Activated CD4-positive, alpha-beta T cell treated with anti-CD3 and anti-CD28 coated beads for 48 hours (primary cell): ENCODE results near the gene USP48.
"Not testable (repeated sequence)": the region's sequence is repeated elsewhere in the genome, so short reads cannot be mapped to it uniquely, and the experiment has no call there.

Source experiments
- DNase-seq: peaks from one replicate; pipeline ENCODE4 v3.0.0-alpha.2; 2020

USP48 gene

GRCh38 chr1:21648352-21648730 is 134.6 kb downstream of the USP48 start:
- no peak for DNase-seq

DNA sequence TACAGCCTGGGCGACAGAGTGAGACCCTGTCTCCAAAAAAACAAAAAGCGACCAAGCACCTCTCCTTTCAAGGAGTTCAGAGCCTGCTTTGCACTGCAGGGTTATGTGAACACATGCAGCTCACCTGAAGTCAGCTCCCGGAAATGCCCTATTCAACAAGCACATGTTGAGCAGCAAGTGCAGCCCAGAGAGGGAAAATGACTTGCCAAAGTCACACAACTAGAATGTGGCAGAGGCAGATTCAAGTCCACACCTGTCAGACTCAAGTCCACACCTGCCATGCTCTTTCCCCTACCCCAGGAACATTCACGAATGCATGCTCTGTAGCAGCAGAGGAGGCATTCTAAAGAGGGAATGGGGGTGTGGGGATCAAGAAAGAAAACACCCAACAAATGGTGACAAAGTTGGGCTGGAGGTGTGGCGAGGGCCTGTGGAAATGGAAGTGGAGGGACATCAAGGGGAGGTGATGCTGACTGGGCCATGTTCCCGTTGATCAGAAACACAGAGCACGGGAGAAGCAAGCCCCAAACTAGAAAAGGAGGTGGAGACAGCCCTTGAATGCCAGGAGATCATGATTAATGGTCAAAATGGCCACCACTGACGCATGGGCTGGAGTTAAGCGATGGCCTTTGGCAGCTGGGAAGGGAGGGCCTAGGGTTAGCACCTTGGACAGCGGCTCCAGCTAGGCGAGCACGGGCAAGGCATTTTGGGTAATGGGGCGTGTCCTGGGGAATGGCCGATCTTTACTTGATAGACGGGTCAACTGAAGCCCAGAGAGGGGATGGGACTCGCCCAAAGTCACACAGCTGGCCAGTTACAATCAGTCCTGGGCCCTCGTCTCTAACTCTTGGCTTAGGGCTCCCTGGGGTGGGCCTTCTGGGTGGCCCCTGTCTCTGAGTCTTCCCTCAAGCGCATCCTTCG is 135.3 kb downstream of the USP48 start:
- peak; percentile 70 for DNase-seq

GRCh38 chr1:21645550-21645949 is 137.4 kb downstream of the USP48 start:
- no peak for DNase-seq

DNA sequence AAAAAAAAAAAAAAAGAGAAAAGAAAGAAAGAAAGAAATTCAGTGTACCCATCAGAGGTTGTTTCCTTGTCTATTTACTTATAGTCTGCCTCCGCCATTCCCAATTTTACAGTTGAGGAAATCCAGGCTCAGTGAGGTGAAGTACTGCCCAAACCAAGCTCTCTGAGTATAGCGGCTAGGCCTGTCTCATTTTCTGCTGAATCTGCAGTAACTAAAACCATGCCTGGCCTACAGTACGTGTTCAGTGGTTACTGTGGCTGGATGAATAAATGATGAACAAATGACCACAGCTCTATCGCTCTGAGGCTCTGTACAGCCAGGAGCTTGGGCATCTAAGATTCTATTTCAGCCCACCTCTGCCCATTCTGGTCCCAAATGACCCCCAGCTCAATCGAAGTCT is 138.0 kb downstream of the USP48 start:
- no peak for DNase-seq

DNA sequence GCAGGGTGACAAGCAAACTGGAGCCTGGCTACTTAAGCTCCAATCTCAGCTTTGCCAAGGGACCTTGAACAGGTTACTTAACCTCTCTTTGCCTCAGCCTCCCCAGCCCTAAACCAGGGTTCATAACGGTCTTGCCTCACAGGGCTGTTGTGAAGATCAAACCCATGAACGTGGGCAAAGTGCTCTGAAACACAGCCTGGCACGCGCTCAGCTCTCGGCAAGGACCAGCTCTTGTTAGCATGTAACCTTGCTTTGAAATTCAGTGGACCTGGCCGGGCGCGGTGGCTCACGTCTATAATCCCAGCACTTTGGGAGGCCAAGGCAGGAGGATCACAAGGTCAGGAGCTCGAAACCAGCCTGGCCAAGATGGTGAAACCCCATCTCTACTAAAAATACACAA is 138.6 kb downstream of the USP48 start:
- no peak for DNase-seq

GRCh38 chr1:21643624-21644023 is 139.3 kb downstream of the USP48 start:
- DNase-seq: no peak

DNA sequence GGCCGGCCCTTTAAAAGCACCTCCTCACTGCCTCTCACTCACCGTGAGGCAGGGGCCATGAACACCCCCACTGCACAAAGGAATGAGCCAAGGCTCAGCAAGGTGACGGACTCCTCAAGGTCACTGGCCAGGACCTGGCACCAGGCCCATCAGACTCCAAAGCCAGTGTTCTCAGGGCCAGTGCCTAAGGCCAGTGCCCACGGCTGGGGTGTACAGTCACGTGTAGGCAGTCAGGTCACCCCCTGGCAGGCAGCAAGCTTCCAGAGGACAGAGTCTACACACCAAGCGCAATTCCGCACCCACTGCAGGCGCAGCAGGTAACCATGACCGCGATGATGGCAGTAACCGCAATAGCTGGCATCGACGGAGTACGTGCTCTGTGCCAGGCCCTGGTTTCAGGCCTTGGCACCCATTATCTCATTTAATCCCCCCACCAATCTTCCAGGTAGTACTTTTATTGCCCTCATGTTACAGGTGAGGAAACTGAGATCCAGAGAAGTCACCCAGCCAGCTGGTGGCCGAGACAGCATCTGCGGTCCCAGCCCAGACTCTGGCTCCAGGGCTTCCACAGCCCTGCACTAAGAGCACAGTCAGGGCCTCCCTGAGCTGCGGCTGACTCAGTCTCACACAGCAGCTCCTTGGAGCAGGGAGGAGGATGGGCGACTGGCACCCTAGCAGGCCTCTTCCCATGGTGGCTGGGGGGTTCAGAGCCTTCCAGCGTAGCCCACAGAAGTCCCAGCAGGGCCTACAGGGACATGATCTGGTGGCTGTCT is 140.8 kb downstream of the USP48 start:
- DNase-seq: no peak

DNA sequence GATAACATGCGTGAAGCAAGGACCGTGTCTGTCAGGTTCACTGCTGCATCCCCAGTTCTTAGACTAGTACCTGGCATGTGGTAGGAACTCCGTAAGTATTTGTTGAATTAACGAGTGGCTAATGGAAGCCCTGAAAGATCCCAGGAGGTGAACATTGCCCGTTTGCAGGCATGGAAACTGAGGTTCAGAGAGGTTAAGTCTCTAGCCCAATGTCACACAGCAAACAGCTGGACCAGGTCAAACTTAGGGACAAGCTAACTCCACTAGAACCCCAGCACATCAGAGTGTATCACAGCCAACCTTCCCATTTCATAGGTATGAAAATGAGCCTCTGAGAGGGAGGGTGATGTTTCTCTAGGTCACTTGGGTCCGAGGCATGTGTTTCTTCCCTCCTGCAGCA is 141.4 kb downstream of the USP48 start:
- DNase-seq: no peak

DNA sequence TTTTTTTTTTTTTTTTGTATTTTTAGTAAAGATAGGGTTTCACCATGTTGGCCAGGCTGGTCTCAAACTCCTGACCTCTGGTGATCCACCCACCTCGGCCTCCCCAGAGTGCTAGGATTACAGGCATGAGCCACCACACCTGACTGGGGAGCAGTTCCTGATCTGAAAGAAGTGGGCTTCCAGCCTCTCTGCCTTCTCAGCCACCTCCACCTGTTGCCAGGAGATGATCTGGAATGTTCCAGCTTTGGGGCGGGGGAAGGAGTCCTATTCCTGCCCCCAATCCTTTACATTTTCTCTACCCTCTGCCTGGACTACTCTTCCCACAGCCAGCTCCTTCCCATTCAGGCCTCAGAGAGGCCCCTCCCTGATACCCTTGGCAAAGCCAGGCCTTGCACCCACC is 141.9 kb downstream of the USP48 start:
- no peak for DNase-seq

DNA sequence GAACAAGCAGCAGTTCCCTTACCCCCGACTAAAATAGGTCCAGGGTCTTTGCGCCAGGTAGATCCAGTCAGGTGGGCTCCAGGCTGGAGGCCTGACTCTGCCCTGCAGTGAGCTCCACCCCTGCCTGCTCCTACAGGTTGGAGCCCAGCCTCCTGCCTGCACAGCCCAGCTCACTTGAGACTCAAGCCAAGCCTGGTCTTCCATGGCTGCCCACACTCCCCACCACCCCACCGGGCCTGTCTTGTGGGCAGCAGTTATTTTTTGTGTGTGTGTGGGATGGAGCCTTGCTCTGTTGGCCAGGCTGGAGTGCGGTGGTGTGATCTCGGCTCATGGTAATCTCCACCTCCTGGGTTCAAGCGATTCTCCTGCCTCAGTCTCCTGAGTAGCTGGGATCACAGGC is 142.3 kb downstream of the USP48 start:
- DNase-seq: no peak

GRCh38 chr1:21639594-21640041 is 143.3 kb downstream of the USP48 start:
- no peak for DNase-seq

- DNase-seq: peak; percentile 28
Measured at GRCh38 chr1:21638531-21639341, 144.2 kb downstream of the USP48 start.

DNA sequence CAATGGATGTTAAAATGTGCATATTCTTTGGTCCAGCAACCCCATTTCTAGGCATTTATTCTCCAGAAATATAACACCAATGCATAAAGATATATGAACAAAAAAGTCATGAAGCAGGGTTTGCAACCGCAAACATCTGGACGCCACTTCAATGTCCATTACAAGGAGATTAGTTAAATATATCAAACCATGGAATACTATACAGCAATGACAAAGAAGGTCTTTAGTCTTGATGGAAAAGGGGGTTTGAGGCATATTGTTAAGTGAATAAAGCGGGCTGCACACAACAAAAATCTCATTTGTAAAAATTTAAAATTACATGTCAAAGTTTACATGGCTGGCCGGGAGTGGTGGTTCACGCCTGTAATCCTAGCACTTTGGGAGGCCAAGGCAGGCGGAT is 145.4 kb downstream of the USP48 start:
- DNase-seq: no peak

- DNase-seq: no peak
Measured at GRCh38 chr1:21636029-21636428, 146.9 kb downstream of the USP48 start.

- DNase-seq: no peak
Measured at GRCh38 chr1:21634806-21635535, 148.0 kb downstream of the USP48 start.

- DNase-seq: no peak
Measured at GRCh38 chr1:21633992-21634805, 148.8 kb downstream of the USP48 start.

- no peak for DNase-seq
Measured at GRCh38 chr1:21633141-21633755, 149.7 kb downstream of the USP48 start.

DNA sequence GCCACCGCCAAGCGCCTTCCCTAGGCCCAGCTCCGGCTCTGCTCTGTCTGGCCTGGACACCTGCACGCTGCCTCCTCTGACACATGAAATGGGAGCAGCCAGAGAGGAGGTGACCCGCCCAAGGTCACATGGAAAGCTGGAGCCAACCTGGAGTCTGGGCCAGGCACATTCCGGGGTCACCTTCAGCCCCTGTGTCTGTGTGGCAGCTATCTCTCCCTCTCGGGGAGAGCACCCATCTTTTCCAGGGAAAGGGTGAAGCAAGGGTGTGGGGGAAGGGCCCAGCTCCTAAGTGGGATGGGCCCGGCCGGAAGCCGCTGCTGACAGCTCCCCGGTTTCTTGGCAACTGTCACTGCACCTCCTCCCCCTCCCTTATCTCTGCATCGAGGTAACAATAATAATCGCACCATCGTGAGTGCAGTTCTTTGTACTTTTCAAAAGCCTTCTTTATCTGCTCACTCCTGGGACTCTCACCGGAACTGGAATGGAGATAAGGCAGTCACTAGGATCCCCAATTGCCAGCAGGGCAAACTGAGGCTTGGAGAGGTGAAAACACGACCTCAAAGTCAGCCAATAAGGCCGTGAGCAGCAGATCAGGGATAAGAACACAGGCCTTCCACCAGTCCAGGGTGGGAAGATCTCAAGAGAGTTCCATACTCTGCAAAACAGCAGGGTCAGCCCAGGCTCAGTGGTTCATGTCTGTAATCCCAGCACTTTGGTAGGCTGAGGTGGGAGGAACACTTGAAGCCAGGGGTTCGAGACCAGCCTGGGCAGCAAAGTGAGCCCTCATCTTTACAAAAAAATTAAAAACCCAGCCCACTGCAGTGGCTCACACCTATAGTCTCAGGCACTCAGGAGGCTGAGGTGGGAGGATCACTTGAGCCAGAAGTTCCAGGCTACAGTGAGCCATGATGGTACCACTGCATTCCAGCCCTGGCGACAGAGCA is 150.7 kb downstream of the USP48 start:
- DNase-seq: no peak

- not testable (repeated sequence) for DNase-seq
Measured at GRCh38 chr1:21631590-21631943, 151.4 kb downstream of the USP48 start.
